ENCODE measurements around the gene PLIN5. TPM values are rescaled to one million over a fixed set of nuclear protein-coding genes. Genes with fewer than 3 reads are reported as not detected.

PLIN5 gene
- total RNA-seq, 2 experiments from 2014 or later: 0.27 TPM; not detected in 1

- no peak overlapping the region for H3K27ac Mint-ChIP-seq
- no peaks in the 10 kb centered on the region for H3K36me3 Mint-ChIP-seq (ENCODE audit: low read depth)
- peaks cover 15% of the 10 kb centered on the region for H3K4me1 Mint-ChIP-seq (ENCODE audit: low read depth)
- no peak for ATAC-seq
- no peak for DNase-seq
- intact Hi-C loops (cut with micrococcal nuclease): loop anchor here (5.0 kb wide), 1 partner anchor 59 kb away; the partner anchor contains the start of gene TNFAIP8L1
- H3K9me3 Mint-ChIP-seq: no peaks in the 10 kb centered on the region
- ChIA-PET POLR2A (no interaction called here), CTCF (interaction anchor here (1.2 to 2.3 kb wide), 4 partner anchors 15 to 58 kb away, joined by 3 to 9 read pairs (median 6); no protein-coding TSS in a partner anchor)
- TF ChIP-seq, protein P1, sequence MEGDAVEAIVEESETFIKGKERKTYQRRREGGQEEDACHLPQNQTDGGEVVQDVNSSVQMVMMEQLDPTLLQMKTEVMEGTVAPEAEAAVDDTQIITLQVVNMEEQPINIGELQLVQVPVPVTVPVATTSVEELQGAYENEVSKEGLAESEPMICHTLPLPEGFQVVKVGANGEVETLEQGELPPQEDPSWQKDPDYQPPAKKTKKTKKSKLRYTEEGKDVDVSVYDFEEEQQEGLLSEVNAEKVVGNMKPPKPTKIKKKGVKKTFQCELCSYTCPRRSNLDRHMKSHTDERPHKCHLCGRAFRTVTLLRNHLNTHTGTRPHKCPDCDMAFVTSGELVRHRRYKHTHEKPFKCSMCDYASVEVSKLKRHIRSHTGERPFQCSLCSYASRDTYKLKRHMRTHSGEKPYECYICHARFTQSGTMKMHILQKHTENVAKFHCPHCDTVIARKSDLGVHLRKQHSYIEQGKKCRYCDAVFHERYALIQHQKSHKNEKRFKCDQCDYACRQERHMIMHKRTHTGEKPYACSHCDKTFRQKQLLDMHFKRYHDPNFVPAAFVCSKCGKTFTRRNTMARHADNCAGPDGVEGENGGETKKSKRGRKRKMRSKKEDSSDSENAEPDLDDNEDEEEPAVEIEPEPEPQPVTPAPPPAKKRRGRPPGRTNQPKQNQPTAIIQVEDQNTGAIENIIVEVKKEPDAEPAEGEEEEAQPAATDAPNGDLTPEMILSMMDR (IDR thresholded peaks at IDR 0.05): no peak
- H3K4me3 Mint-ChIP-seq: no peak overlapping the region
- peaks cover 50% of the 10 kb centered on the region for H3K27me3 Mint-ChIP-seq
These were observed 43.7 kb upstream of the PLIN5 start for GRCh38 chr19:4578552-4579248.

DNA sequence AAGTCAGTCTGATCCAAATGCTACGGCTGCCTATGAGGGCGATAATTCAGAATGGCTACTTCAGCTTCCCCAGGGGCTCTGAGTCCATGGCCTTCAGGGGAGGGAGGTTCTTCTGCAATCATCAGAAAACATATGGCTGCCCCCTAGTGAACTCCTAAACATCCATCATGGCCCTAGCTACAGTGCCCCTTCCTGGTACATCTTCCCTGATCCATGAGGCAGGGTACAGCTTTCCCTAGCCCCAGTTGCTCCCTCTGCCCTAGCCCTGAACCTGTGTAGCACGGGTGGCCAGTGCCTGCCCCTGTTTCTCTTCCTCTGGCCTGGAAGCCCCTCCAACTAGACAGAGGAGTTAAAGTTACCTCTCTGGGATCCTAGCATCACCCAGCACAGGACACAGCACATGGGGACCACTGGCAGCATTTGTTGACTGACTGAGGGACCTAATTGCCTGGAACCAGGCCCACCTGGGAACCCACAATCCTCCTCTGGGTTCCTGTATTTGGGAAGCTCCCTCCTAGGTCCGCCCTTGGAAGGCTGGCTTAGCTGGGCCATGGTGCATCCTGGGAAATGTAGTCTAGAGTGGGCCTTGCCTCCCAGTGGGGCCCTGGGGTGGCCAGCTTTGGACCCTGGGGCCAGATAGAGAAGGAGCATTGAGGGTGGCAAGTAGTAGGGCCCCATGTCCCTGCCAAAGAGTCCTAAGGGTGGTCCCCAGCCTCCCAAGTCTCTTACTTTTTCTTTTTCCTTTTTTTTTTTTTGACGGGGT lies 42.2 kb upstream of the PLIN5 start:
- intact Hi-C loops (cut with micrococcal nuclease): loop anchor here (5.0 kb wide), 1 partner anchor 60 kb away; the partner anchor contains the start of gene TNFAIP8L1
- no peak overlapping the region for H3K27ac Mint-ChIP-seq
- CTCF ChIA-PET: interaction anchor here (0.9 to 4.5 kb wide), 14 partner anchors 10 to 82 kb away, joined by 3 to 53 read pairs (median 7); no protein-coding TSS in a partner anchor
- DNase-seq (no peak), ATAC-seq (no peak)
- H3K4me3 Mint-ChIP-seq: no peak overlapping the region
- H3K27me3 Mint-ChIP-seq: peaks cover 43% of the 10 kb centered on the region
- no peaks in the 10 kb centered on the region for H3K9me3 Mint-ChIP-seq
- H3K4me1 Mint-ChIP-seq (ENCODE audit: low read depth): peaks cover 13% of the 10 kb centered on the region
- TF ChIP-seq, protein P1 (IDR thresholded peaks at IDR 0.05): no peak
- POLR2A ChIA-PET: no interaction called here
- H3K36me3 Mint-ChIP-seq (ENCODE audit: low read depth): no peaks in the 10 kb centered on the region

DNA sequence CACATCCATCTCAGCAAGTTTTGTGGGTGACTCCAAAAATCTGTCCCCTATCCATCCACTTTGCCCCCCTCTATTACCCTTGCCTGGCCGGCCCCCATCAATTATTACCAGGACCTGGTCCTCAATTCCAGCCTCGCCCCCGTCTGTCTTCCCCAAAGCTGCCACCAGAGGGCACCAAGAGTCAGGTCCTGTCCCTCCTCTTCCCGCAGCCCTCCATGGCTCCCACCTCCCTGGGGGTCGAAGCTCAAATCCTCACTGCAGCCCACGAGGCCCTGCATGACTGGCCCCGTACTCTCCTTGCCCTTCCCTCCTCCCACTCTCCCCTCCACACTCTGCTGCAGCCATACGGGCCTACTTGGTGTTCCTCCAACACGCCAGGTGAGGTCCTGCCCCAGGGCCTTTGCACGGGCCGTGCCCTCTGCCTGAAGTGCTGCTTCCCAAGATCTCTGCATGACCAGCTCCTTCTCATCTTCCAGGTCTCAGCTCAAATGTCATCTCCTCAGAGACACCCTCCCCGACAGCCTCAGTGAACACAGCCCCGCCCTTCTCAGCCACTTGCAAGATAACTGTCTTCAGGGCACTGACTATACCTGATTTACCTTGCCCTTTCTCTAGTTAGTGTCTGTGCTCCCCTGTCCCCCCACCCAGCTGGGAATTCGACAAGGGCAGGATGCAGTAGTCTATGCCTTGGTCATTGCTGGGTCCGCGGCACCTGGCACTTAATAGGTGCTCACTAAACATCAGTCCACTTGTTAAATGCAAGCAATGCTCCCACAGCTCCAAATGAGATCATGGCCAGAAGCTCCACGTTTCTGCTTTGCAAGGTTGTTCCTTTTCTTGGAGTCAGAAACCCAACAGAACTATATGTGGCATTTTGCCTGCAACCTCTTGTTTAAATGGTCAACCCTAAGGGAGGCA lies 41.3 kb upstream of the PLIN5 start:
- Mint-ChIP-seq H3K27ac (no peak overlapping the region), H3K4me3 (no peak overlapping the region), H3K27me3 (peaks cover 39% of the 10 kb centered on the region), H3K36me3 (ENCODE audit: low read depth) (no peaks in the 10 kb centered on the region), H3K4me1 (ENCODE audit: low read depth) (peaks cover 9% of the 10 kb centered on the region), H3K9me3 (no peaks in the 10 kb centered on the region)
- CTCF ChIA-PET: interaction anchor here (0.6 to 4.5 kb wide), 21 partner anchors 8 to 172 kb away, joined by 3 to 53 read pairs (median 6); partner anchors contain the start of gene SEMA6B
- POLR2A ChIA-PET: interaction anchor here (0.9 kb wide), 1 partner anchor 64 kb away, joined by 3 read pairs; no protein-coding TSS in a partner anchor
- TF ChIP-seq, protein P1 (IDR thresholded peaks at IDR 0.05): peak; percentile 74
- peak; percentile 59 for ATAC-seq
- intact Hi-C loops (cut with micrococcal nuclease): loop anchor here (5.0 kb wide), 1 partner anchor 61 kb away; the partner anchor contains the start of gene TNFAIP8L1
- peak; percentile 85 for DNase-seq

DNA sequence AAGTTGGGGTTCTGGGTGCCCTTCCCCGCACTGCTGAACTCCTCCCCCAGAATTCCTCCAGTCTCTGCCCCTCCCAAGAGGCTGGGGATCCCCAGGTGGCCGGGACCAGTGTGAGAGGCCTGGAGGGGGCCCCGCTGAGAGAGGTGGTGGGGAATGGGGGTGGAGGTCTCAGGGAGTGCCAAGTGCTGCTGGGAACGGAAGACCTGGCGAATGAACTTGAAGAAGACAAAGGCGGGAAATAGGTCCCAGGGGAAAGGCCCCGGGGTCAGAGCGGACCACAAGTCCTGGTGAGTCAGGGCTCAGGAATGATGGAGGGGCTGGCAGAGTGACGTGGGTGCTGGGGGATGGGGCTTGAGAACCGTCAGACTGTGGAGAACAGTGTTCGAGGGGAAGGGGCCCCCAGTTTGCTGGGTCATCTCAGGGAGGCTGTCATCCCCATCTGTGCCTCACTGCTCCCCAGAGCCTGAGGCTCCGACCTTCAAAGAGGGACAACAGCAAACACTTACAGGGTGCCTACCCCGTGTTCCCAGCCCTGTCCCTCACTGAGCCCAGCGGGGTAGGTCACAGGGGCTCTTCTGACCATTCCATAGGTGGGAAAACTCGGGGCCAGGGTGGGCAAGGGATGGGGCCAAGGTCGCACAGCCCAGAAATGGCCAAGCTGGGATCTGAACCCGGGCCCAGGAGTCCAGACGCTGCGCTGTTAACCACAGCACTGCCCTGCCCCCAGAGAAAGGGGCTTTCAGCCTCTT lies 40.4 kb upstream of the PLIN5 start:
- Mint-ChIP-seq H3K4me3 (no peak overlapping the region), H3K36me3 (ENCODE audit: low read depth) (no peaks in the 10 kb centered on the region), H3K27me3 (peaks cover 38% of the 10 kb centered on the region), H3K4me1 (ENCODE audit: low read depth) (peaks cover 6% of the 10 kb centered on the region), H3K9me3 (no peaks in the 10 kb centered on the region), H3K27ac (no peak overlapping the region)
- DNase-seq (peak; percentile 51), ATAC-seq (peak; percentile 53)
- ChIA-PET POLR2A (interaction anchor here (0.9 kb wide), 1 partner anchor 65 kb away, joined by 3 read pairs; no protein-coding TSS in a partner anchor), CTCF (interaction anchor here (0.7 to 4.5 kb wide), 20 partner anchors 7 to 84 kb away, joined by 3 to 53 read pairs (median 6); partner anchors contain the start of gene SEMA6B)
- intact Hi-C loops (cut with micrococcal nuclease): loop anchor here (5.0 kb wide), 1 partner anchor 62 kb away; the partner anchor contains the start of gene TNFAIP8L1
- TF ChIP-seq, protein P1 (IDR thresholded peaks at IDR 0.05): no peak
